SK-N-SH (cell line): ENCODE measurements around the gene MACROD2.

Experiments
- CTCF ChIP-seq: fragments of 200-600 bp; sonication (generic); IDR thresholded peaks from 2 replicates; pipeline ENCODE4 v1.6.1; 2017; ENCODE audit warnings: antibody characterized with exemption, mild to moderate bottlenecking, moderate library complexity
- JUND ChIP-seq: IDR thresholded peaks from 2 replicates; pipeline ENCODE4 v1.4.0; 2012
- RAD21 ChIP-seq: IDR thresholded peaks from 2 replicates; pipeline ENCODE4 v1.6.1; 2012; ENCODE audit warnings: mild to moderate bottlenecking, low read length
- SIN3A ChIP-seq: IDR thresholded peaks from 2 replicates; pipeline ENCODE4 v1.6.1; 2012; ENCODE audit warnings: low read depth, mild to moderate bottlenecking, low read length, moderate library complexity, borderline replicate concordance
- TAF1 ChIP-seq: IDR thresholded peaks from 2 replicates; pipeline ENCODE4 v1.6.1; 2012; ENCODE audit warnings: low read depth, mild to moderate bottlenecking, low read length, moderate library complexity, borderline replicate concordance

DNA sequence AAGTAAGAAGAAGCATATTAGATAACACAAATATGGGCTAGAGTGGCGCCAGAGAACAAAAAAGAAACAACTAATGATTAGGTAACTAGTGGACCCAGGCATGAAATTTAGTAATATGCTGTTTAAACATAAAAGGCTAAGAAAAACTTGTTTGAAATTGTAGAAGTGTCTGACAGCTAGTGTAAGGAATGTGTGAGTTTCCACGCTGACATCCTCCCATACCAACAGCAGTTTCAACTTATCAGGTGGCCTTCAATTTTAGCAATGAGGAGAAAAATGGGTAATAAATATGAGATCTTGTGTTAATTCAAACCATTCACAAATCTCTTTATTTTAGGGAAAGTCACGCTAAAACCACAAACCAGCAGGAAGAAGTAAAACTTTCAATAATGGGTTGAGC, 782.3 kb downstream of the MACROD2 start:
- TF ChIP-seq SIN3A (no peak), CTCF (no peak), RAD21 (no peak), JUND (no peak), TAF1 (no peak)
